ENCODE results near the gene CPEB3.

DNA sequence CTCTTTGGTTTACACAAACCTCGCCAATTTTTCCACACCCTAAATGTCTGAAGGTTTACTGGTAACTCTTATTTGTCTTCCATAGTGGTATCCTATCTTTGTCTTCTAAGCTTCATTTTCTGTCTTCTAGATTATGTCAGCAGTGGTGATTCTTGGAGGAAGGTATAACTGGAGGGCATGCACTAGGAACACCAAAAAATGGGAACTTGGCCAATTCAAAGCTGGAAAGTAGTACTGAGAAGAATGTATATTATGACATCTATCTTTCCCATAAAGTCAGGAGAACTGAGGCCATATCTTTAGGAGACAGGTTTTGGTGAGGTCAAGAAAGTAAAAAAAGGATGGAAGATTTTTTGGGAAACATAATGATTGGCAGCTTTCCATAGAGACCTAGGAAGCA is 113.3 kb downstream of the CPEB3 start:
- TF ChIP-seq, protein P1, sequence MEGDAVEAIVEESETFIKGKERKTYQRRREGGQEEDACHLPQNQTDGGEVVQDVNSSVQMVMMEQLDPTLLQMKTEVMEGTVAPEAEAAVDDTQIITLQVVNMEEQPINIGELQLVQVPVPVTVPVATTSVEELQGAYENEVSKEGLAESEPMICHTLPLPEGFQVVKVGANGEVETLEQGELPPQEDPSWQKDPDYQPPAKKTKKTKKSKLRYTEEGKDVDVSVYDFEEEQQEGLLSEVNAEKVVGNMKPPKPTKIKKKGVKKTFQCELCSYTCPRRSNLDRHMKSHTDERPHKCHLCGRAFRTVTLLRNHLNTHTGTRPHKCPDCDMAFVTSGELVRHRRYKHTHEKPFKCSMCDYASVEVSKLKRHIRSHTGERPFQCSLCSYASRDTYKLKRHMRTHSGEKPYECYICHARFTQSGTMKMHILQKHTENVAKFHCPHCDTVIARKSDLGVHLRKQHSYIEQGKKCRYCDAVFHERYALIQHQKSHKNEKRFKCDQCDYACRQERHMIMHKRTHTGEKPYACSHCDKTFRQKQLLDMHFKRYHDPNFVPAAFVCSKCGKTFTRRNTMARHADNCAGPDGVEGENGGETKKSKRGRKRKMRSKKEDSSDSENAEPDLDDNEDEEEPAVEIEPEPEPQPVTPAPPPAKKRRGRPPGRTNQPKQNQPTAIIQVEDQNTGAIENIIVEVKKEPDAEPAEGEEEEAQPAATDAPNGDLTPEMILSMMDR (IDR thresholded peaks at IDR 0.05; ENCODE audit: borderline replicate concordance, extremely low read depth, low read length, poor library complexity, severe bottlenecking): no peak
- no peak for TF ChIP-seq EZH2 (IDR thresholded peaks at IDR 0.05; ENCODE audit: borderline replicate concordance, low read depth, low read length, severe bottlenecking)
